K562 (cell line): Measurements from ENCODE around the gene MYL4. TPM values are rescaled to one million over a fixed set of nuclear protein-coding genes. Genes with fewer than 3 reads are reported as not detected.

Experiments used
- ELF1 ChIP-seq: fragments of 200-800 bp; sonication (Bioruptor generic); IDR thresholded peaks from 2 replicates; pipeline ENCODE4 v1.6.1; 2016; ENCODE audit warnings: missing genetic modification characterization, missing compliant biosample characterization
- HMG20B ChIP-seq: fragments of 250-450 bp; sonication (Bioruptor Pico); IDR thresholded peaks from 2 replicates; pipeline ENCODE4 v1.5.0; 2021; ENCODE audit warnings: mild to moderate bottlenecking
- NR4A1 ChIP-seq, 2 experiments: fragments of 250-450 bp in 1 of 2; fragments of 450-650 bp in 1 of 2; sonication (Bioruptor Pico) in 1 of 2; IDR thresholded peaks; 2 replicates each; pipeline versions ENCODE4 v1.4.0 to v1.6.1; 2016 to 2020; ENCODE audit warnings: mild to moderate bottlenecking in 2 of 2, missing compliant biosample characterization in 1 of 2, missing genetic modification characterization in 1 of 2, moderate library complexity in 1 of 2
- RBFOX2 ChIP-seq: fragments of 200-400 bp; formaldehyde crosslinking; IDR thresholded peaks from 2 replicates; pipeline ENCODE4 v1.6.1; 2017; ENCODE audit warnings: low read depth, mild to moderate bottlenecking, low read length, moderate library complexity
- SAFB ChIP-seq: fragments of 200-400 bp; formaldehyde crosslinking; IDR thresholded peaks from 2 replicates; pipeline ENCODE4 v1.6.1; 2017; ENCODE audit warnings: low read depth, low read length, borderline replicate concordance
- TRIM28 ChIP-seq: fragments of 450-650 bp; IDR thresholded peaks from 2 replicates; pipeline ENCODE4 v1.6.1; 2017
- polyA plus RNA-seq, 8 experiments: library from polyadenylated mRNA; depleted of rRNA in 4 of 8; stranded (reverse) in 5 of 8; unstranded in 3 of 8; fragments of >200 nt; fragmentation: Nextera tagmentation in 2 of 8; fragmentation: Illumina TruSeq in 1 of 8; extraction: Ambion mirVana in 2 of 8; extraction: Trizol in 1 of 8; gene quantifications; 2 replicates each; pipeline versions ENCODE4 v1.2.1 to v1.2.3, GENCODE V29; 2011 to 2014; ENCODE audit warnings: inconsistent platforms in 1 of 8, missing spikeins in 1 of 8
- total RNA-seq, 7 experiments: library from RNA; depleted of rRNA in 6 of 7; stranded (reverse); fragments of >200 nt in 6 of 7; fragmentation: Illumina TruSeq in 2 of 7; extraction: Trizol in 2 of 7; gene quantifications; 2 replicates each; pipeline versions ENCODE4 v1.2.1 to v1.2.3, GENCODE V29; 2011 to 2021; ENCODE audit warnings: low replicate concordance in 1 of 7
- TF ChIP-seq, protein P1 (sequence below), 2 experiments: fragments of 450-650 bp; IDR thresholded peaks; 2 replicates each; pipeline ENCODE4 v1.6.1; 2018; ENCODE audit warnings: mild to moderate bottlenecking in 2 of 2, low read depth in 1 of 2; ENCODE audit not compliant: partially characterized antibody in 2 of 2
- TF ChIP-seq, protein P2 (sequence below), 2 experiments: fragments of 450-650 bp; conservative IDR thresholded peaks; 2 replicates each; pipeline ENCODE4 v1.6.1; 2017; ENCODE audit warnings: mild to moderate bottlenecking in 2 of 2, moderate library complexity in 2 of 2
- TF ChIP-seq, protein P3 (sequence below): fragments of 450-650 bp; IDR thresholded peaks from 2 replicates; pipeline ENCODE4 v1.6.1; 2016; ENCODE audit warnings: mild to moderate bottlenecking
- TF ChIP-seq, protein P4 (sequence below): fragments of 450-650 bp; IDR thresholded peaks from 2 replicates; pipeline ENCODE4 v1.7.0; 2016; ENCODE audit warnings: borderline replicate concordance
- TF ChIP-seq, protein P5 (sequence below): sonication (generic); formaldehyde crosslinking; IDR thresholded peaks from 2 replicates; pipeline ENCODE4 v1.8.0; 2022; ENCODE audit warnings: mild to moderate bottlenecking, missing genetic modification reagents

The MYL4 gene
- total and polyA plus RNA-seq, 9 of the 15 experiments (the other 6 are each of a cell fraction or from before 2014, with no cell fraction given), result 117 to 423 (median 221) TPM

DNA sequence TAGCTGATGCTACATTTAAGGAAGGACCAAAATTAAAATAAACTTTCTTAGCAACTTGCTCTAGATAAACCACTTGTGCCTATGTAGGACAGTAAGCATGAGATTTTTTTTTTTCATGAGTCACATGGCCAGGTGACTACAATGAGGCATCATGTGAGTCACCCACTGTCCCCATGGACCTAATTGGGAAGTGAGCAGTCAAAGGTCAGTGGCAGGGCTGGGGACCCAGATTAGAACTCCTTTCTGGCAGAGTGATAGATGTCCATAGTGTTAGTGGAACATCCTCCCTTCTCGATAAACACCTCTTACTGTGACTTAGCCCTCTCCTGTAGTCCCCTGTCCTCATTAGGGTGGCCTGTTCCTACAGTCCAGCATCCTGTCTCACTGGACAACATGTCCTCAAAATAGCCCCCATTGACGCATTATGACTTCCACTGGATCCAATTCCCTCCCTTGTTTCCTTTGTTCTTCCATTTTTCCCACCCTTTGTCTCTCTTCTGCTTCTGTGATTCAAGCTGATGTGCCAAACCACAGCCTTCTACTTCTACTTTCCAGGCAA is 56.9 kb downstream of the MYL4 start (continued):
- TF ChIP-seq, protein P1, sequence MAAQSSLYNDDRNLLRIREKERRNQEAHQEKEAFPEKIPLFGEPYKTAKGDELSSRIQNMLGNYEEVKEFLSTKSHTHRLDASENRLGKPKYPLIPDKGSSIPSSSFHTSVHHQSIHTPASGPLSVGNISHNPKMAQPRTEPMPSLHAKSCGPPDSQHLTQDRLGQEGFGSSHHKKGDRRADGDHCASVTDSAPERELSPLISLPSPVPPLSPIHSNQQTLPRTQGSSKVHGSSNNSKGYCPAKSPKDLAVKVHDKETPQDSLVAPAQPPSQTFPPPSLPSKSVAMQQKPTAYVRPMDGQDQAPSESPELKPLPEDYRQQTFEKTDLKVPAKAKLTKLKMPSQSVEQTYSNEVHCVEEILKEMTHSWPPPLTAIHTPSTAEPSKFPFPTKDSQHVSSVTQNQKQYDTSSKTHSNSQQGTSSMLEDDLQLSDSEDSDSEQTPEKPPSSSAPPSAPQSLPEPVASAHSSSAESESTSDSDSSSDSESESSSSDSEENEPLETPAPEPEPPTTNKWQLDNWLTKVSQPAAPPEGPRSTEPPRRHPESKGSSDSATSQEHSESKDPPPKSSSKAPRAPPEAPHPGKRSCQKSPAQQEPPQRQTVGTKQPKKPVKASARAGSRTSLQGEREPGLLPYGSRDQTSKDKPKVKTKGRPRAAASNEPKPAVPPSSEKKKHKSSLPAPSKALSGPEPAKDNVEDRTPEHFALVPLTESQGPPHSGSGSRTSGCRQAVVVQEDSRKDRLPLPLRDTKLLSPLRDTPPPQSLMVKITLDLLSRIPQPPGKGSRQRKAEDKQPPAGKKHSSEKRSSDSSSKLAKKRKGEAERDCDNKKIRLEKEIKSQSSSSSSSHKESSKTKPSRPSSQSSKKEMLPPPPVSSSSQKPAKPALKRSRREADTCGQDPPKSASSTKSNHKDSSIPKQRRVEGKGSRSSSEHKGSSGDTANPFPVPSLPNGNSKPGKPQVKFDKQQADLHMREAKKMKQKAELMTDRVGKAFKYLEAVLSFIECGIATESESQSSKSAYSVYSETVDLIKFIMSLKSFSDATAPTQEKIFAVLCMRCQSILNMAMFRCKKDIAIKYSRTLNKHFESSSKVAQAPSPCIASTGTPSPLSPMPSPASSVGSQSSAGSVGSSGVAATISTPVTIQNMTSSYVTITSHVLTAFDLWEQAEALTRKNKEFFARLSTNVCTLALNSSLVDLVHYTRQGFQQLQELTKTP (IDR thresholded peaks at IDR 0.05; ENCODE audit: low read depth in 1 of 2, partially characterized antibody in 2 of 2), result peak in 1 of 2 experiments; percentile 41
- TF ChIP-seq, protein P2, sequence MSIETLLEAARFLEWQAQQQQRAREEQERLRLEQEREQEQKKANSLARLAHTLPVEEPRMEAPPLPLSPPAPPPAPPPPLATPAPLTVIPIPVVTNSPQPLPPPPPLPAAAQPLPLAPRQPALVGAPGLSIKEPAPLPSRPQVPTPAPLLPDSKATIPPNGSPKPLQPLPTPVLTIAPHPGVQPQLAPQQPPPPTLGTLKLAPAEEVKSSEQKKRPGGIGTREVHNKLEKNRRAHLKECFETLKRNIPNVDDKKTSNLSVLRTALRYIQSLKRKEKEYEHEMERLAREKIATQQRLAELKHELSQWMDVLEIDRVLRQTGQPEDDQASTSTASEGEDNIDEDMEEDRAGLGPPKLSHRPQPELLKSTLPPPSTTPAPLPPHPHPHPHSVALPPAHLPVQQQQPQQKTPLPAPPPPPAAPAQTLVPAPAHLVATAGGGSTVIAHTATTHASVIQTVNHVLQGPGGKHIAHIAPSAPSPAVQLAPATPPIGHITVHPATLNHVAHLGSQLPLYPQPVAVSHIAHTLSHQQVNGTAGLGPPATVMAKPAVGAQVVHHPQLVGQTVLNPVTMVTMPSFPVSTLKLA (conservative IDR thresholded peaks at IDR 0.05), result peak; percentile 60 to 65; a peak in 3 of 4 replicates
- TF ChIP-seq SAFB (no peak), TRIM28 (no peak), ELF1 (tag) (no peak), RBFOX2 (no peak), HMG20B (CRISPR knock-in tag) (no peak), NR4A1 (CRISPR knock-in tag; IDR thresholded peaks at IDR 0.05) (no peak), NR4A1 (tag; IDR thresholded peaks at IDR 0.05) (no peak)
- TF ChIP-seq, protein P3, sequence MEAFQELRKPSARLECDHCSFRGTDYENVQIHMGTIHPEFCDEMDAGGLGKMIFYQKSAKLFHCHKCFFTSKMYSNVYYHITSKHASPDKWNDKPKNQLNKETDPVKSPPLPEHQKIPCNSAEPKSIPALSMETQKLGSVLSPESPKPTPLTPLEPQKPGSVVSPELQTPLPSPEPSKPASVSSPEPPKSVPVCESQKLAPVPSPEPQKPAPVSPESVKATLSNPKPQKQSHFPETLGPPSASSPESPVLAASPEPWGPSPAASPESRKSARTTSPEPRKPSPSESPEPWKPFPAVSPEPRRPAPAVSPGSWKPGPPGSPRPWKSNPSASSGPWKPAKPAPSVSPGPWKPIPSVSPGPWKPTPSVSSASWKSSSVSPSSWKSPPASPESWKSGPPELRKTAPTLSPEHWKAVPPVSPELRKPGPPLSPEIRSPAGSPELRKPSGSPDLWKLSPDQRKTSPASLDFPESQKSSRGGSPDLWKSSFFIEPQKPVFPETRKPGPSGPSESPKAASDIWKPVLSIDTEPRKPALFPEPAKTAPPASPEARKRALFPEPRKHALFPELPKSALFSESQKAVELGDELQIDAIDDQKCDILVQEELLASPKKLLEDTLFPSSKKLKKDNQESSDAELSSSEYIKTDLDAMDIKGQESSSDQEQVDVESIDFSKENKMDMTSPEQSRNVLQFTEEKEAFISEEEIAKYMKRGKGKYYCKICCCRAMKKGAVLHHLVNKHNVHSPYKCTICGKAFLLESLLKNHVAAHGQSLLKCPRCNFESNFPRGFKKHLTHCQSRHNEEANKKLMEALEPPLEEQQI, result peak; percentile 81; the same call in 1 of the 2 replicates
- TF ChIP-seq, protein P4, sequence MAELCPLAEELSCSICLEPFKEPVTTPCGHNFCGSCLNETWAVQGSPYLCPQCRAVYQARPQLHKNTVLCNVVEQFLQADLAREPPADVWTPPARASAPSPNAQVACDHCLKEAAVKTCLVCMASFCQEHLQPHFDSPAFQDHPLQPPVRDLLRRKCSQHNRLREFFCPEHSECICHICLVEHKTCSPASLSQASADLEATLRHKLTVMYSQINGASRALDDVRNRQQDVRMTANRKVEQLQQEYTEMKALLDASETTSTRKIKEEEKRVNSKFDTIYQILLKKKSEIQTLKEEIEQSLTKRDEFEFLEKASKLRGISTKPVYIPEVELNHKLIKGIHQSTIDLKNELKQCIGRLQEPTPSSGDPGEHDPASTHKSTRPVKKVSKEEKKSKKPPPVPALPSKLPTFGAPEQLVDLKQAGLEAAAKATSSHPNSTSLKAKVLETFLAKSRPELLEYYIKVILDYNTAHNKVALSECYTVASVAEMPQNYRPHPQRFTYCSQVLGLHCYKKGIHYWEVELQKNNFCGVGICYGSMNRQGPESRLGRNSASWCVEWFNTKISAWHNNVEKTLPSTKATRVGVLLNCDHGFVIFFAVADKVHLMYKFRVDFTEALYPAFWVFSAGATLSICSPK, result no peak
- TF ChIP-seq, protein P5, sequence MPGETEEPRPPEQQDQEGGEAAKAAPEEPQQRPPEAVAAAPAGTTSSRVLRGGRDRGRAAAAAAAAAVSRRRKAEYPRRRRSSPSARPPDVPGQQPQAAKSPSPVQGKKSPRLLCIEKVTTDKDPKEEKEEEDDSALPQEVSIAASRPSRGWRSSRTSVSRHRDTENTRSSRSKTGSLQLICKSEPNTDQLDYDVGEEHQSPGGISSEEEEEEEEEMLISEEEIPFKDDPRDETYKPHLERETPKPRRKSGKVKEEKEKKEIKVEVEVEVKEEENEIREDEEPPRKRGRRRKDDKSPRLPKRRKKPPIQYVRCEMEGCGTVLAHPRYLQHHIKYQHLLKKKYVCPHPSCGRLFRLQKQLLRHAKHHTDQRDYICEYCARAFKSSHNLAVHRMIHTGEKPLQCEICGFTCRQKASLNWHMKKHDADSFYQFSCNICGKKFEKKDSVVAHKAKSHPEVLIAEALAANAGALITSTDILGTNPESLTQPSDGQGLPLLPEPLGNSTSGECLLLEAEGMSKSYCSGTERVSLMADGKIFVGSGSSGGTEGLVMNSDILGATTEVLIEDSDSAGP (CRISPR knock-in tag), result no peak
